ENCODE measurements around the gene PAPSS2. TPM values are rescaled to one million over a fixed set of nuclear protein-coding genes. Genes with fewer than 3 reads are reported as not detected.
"Not testable (repeated sequence)": the region's sequence is repeated elsewhere in the genome, so short reads cannot be mapped to it uniquely, and the experiment has no call there.

PAPSS2 gene
- total RNA-seq, 1 donor = 96.9 TPM

- TF ChIP-seq CTCF (IDR thresholded peaks at IDR 0.05; ENCODE audit: insufficient read depth, low read length) = no peak
- no peak overlapping the region for H3K4me3 ChIP-seq (ENCODE audit: low read depth, low read length)
- no peak for DNase-seq (ENCODE audit: low read depth)
These were observed 40.0 kb upstream of the PAPSS2 start for GRCh38 chr10:87619705-87620104.

- not testable (repeated sequence) for H3K4me3 ChIP-seq (ENCODE audit: low read depth, low read length); DNase-seq (ENCODE audit: low read depth)
These were observed 38.2 kb upstream of the PAPSS2 start for GRCh38 chr10:87621440-87621839.

- TF ChIP-seq CTCF (IDR thresholded peaks at IDR 0.05; ENCODE audit: insufficient read depth, low read length) = peak; percentile 18
- no peak overlapping the region for H3K4me3 ChIP-seq (ENCODE audit: low read depth, low read length)
- DNase-seq (ENCODE audit: low read depth) = no peak
These were observed 37.2 kb upstream of the PAPSS2 start for GRCh38 chr10:87622314-87623004.

- no peak for TF ChIP-seq CTCF (IDR thresholded peaks at IDR 0.05; ENCODE audit: insufficient read depth, low read length)
- H3K4me3 ChIP-seq (ENCODE audit: low read depth, low read length) = no peak overlapping the region
- no peak for DNase-seq (ENCODE audit: low read depth)
These were observed 36.5 kb upstream of the PAPSS2 start for GRCh38 chr10:87623191-87623590.

GRCh38 chr10:87625661-87626060 lies 34.0 kb upstream of the PAPSS2 start:
- DNase-seq (ENCODE audit: low read depth) = no peak
- TF ChIP-seq CTCF (IDR thresholded peaks at IDR 0.05; ENCODE audit: insufficient read depth, low read length) = no peak
- no peak overlapping the region for H3K4me3 ChIP-seq (ENCODE audit: low read depth, low read length)

GRCh38 chr10:87626422-87626892 lies 33.2 kb upstream of the PAPSS2 start:
- no peak for TF ChIP-seq CTCF (IDR thresholded peaks at IDR 0.05; ENCODE audit: insufficient read depth, low read length)
- no peak overlapping the region for H3K4me3 ChIP-seq (ENCODE audit: low read depth, low read length)
- DNase-seq (ENCODE audit: low read depth) = no peak

GRCh38 chr10:87630171-87630570 lies 29.5 kb upstream of the PAPSS2 start:
- no peak for TF ChIP-seq CTCF (IDR thresholded peaks at IDR 0.05; ENCODE audit: insufficient read depth, low read length)

More at GRCh38 chr10:87630171-87630570, 29.5 kb upstream of the PAPSS2 start:
- H3K4me3 ChIP-seq (ENCODE audit: low read depth, low read length) = no peak overlapping the region
- DNase-seq (ENCODE audit: low read depth) = no peak

All from fibroblast of the aortic adventitia (primary cell).